GM18519 (cell line): Measurements from ENCODE around the gene NPR2.

ENCODE experiments used
- ATAC-seq: cut with Tn5 transposase; IDR thresholded peaks from one replicate; pipeline ENCODE4 v1.9.1; 2021; ENCODE audit warnings: mild to moderate bottlenecking, moderate library complexity; ENCODE audit not compliant: unreplicated experiment, low FRiP score

Gene NPR2

DNA sequence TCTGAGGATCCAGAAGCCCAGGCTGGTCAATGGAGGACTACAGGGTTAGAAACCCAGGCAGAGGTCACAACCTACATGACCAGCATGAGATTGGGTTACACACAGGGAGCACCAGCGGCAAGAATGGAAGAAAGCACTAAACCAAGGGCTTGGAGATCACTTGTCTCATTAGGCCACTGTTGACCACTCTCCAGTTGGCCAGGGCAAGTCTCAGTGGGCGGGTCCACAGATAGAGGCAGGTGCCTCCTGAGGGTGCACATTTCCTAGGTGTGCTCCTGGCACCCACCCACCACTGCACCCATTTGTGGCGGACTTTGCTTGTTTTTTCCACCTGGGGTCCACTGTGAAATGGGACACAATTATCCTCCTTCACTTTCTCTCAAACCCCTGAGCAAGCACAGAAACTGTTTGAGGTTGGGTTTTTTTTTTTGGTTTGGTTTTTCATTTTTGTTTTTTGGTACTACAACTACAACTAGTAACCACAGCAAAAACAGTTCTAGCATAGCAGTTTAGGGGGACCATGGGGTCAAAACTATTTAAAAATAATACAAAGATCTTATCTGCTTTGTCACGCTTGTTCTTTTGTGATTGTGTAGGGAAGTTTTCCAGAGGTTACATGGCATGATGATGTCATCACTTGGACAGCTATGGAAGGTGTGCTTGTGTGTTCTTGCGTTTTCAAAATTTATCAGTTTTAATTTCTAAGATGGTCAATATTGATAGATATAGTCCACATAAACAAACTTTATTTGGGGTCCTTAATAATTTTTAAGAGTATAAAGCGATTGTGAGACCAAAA is 6.1 kb downstream of the NPR2 start:
- ATAC-seq = no peak

- no peak for ATAC-seq
Measured at GRCh38 chr9:35798658-35799374, 7.4 kb downstream of the NPR2 start.

DNA sequence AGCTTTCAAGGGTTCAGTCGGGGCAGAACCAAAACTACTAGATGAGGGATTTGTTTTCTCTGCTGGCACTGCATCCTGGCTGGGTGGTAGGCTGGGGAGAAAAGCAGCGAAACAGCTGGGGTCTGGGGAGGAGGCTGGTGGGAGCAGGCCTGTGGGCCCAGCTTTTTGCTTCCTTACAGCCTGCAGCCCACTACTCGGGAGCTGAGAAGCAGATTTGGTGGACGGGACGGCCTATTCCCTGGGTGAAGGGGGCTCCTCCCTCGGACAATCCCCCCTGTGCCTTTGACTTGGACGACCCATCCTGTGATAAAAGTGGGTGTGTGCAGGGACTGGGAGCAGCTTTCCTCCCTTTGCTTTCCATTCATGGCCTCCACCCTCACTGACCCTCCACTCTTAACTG is 9.1 kb downstream of the NPR2 start:
- no peak for ATAC-seq

DNA sequence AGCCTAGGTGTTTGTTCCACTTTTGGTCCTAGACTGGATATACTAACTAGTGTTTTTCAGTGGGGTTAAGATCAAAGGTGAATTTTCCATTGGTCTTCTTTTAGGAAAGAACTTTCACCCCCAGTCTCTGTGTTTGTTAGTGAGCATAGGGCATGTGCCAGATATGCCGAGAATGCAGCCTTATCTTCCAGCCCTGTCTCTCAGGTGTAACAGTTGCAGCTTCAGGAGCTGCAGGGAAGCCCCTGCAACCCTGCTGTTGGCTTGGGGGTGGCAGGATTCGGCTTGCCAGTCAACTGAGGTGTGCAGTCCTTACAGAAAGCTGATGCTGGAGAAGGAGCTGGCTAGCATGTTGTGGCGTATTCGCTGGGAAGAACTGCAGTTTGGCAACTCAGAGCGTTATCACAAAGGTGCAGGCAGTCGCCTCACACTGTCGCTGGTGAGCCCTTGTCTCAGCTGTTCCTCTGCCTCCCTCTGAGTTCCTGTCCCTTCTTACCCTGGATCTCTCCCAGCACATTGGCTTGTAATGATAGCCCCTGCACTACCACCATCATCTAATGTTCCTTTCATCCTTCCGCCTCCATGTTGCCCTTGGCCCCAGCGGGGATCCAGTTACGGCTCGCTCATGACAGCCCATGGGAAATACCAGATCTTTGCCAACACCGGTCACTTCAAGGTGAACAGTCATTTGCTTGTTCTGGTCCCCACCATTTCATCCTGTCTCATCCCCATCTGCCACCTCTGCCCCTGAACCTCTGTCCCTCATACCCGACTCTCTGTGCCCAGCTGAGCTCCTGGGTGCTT is 10.1 kb downstream of the NPR2 start:
- no peak for ATAC-seq

- no peak for ATAC-seq
Measured at GRCh38 chr9:35806101-35806500, 14.7 kb downstream of the NPR2 start.

DNA sequence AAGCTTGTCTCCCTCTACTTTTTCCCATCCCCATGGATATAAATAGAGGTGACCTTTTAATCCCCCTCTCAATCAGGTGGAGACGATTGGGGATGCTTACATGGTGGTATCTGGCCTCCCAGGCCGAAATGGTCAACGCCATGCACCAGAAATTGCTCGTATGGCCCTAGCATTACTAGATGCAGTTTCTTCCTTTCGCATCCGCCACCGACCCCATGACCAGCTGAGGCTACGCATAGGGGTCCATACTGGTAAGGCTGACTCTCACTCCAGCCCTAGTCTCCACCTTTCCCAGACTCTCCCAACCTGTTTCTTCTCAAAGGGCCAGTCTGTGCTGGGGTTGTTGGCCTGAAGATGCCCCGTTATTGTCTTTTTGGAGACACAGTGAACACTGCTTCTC is 17.0 kb downstream of the NPR2 start:
- no peak for ATAC-seq

DNA sequence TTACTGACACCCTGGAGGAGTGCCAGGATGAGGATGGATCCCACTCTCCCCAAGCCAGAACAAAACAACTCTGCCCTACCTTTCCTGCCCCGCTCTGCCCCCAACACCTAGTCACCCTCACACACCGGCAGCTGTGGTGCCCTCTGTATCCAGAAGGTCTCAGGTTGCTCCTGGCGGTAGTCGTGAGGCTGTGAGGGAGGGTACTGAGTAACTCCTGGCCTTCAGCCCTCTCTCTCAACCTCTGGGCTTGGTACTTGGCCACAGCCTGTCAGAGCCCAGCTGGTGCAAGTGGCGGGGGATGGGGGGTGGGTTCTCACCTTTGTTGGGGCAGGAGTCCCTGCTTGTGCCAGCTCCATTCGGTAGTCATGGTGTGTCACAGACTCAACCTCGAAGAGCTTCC is 18.7 kb downstream of the NPR2 start:
- ATAC-seq = no peak

DNA sequence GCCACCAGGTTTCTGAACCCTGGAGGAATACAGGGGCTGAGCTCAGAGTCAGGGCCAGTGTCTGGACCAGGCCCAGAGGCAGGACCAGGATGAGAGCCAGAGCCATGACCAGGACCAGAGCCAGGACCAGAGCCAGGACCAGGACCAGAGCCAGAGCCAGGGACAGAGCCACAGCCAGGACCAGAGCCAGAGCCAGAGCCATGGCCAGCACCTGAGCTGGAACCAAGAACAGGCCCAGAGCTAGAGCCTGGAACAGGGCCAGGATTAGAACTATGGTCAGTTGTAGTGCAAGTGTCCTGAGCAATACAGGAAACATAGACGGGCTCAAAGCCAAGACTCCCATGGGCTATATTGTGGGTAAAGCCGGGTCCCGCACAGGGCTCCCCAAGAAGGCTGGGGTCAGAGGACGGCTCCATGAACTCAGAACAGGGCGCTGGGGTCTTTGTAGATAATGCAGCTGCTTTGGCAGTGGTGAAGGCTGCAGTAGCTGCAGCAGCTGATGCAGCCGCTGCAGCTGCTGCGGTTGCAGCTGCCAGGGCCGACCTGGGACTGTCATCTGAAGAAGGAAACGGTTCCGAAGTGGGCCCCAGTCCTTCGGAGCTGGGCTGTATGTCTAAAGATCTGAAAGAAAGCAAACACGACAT is 20.1 kb downstream of the NPR2 start:
- ATAC-seq = no peak

GRCh38 chr9:35812025-35812602 is 20.7 kb downstream of the NPR2 start, which contains the start of gene SPAG8:
SPAG8 (minus strand) TSS chr9:35812262; CDS start chr9:35812147, 115 bp downstream.
- peak; percentile 59 for ATAC-seq

DNA sequence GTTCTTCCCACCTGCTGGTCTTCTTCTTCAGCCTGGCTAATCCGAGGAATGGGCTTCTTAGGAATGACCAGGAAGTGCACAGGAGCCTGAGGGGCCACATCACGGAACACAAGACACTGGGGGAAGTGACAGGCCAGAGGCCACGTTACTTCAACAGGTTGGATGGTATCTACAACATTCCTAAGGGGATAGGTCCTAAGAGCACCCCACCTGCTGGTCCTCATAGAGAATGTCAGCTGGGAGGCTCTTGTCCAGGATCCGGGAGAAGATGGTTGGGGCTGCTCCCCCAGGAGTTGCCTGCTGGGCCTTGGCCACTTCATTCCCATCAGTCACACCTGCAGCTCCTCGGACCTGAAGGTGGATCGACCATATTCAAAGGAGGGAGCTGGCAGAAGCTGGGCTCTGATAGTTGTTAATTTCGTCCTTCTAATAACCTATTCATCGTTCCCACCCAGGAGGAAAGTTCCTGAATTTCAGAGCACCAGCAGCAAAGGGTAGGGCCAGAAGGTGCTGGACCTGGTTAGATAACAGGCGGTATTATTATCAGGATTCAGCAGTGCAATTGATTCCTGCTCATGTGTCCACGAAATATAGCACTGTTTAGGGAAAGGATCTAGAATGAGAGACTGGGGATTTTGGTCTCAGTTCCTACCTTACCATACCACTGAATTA is 22.2 kb downstream of the NPR2 start:
- no peak for ATAC-seq

DNA sequence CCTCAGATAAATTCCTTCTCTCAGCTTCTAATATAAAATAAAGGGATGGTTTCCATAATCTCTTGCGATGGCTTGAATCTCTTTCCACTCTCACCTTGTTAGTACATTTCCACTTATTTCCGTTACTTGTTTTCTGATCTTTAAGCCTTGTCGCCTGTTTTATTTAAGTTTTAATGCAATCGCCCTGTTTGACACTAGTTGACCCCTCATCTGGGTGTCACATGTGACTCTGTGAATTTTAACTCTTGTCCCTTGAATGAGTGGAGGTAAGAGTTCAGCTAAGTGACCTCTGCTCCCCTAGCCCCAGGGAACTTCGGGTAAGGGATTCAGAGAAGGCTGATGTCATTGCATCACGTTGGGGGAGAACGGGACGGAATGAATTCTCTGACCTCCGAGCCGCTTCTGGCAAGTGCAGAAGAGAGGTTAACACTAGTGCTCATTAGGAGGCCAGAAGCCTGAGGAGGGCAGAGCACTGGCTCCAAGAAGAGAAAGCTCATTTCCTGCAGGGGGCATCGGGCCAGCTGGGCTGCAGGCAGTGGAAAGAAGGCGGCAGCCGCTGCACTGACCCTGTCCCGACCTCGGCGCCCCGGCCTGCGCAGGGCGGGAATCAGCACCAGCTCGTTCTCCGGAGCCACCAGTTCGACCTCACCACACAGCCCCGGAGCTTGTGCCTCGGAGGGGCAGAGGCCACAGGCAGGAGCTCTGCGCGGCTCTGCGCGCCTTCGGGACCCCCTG is 22.9 kb downstream of the NPR2 start:
- peak; percentile 17 for ATAC-seq

GRCh38 chr9:35814841-35815543 is 23.6 kb downstream of the NPR2 start, which contains the start of gene HINT2:
HINT2 (minus strand) TSS chr9:35815042; CDS start chr9:35814979, 63 bp downstream.
- ATAC-seq = peak; percentile 51

GRCh38 chr9:35816708-35817107 is 25.3 kb downstream of the NPR2 start:
- no peak for ATAC-seq

GRCh38 chr9:35818341-35818740 is 26.9 kb downstream of the NPR2 start:
- no peak for ATAC-seq

DNA sequence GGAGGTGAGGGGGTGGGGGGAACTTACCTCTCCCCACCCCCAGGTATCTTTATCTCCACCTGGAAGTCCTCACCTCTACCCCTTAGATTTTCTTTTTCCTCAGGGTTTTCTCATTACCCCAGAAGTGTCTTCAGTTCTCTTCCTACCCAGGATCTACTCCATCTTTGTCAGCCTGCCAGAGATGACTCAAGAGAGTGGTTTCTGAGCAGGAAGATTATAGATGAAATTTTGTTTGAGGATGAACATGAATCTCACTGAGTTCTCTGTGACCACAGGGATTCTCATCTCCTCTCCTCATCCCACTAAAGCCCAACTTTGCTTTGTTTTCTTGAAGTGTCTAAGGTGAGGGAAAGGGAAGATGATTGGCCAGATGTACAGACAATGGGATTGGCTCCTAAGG is 28.7 kb downstream of the NPR2 start:
- no peak for ATAC-seq

DNA sequence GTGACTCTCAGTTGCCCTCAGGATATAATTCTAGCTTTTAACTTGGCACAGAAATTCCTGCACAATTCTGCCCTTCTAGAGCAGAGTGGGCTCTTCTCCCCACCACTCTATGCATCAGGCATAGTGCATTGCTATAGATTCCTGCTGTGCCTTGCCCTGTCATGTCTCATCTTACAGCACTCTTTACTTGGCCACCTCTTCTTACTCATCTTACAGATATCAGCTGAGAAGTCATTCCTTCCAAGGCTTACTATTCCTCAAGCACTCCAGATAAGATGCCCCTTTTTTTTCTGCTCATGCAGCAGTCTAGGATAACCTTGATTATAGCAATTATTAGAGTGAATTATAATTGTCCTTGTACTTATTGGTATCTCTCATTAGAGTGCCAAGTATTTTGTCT is 31.5 kb downstream of the NPR2 start:
- no peak for ATAC-seq

- no peak for ATAC-seq
Measured at GRCh38 chr9:35826071-35826701, 34.8 kb downstream of the NPR2 start.

- no peak for ATAC-seq
Measured at GRCh38 chr9:35827486-35827885, 36.1 kb downstream of the NPR2 start.
